ENCODE data around the gene MEP1A. TPM values are rescaled to one million over a fixed set of nuclear protein-coding genes. Genes with fewer than 3 reads are reported as not detected.
A peak's percentile ranks its signal among the peaks of the same experiment; 100 is the strongest.
"Not testable (repeated sequence)": the region's sequence is repeated elsewhere in the genome, so short reads cannot be mapped to it uniquely, and the experiment has no call there.

Gene MEP1A
- total RNA-seq, 1 donor from 2014 or later, result not detected

DNA sequence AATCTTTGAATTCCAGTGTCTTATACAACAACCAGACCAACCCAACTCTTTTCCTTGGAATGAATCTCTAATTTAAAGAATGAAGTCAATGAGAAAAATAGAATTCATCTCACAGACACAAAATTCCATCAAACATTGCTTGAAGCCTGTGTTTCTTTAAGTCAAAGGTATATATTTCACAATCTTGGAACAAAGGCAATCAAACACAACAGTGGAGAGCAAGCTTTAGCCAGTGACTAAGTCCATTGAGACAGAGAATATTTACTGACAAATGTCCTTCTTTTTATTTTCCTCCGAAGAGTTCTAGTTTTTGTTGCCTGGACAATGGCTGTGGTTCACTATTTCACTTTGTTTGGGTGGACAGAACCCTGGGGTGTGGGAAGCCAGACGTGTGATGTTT lies 35.8 kb downstream of the MEP1A start:
- DNase-seq (ENCODE audit: low read depth in 2 of 2), result no peak

- DNase-seq (ENCODE audit: low read depth in 2 of 2), result no peak
Observed at GRCh38 chr6:46832816-46833215, 39.6 kb downstream of the MEP1A start.

- DNase-seq (ENCODE audit: low read depth in 2 of 2), result not testable (repeated sequence)
Observed at GRCh38 chr6:46834257-46834916, 41.2 kb downstream of the MEP1A start.

GRCh38 chr6:46834991-46835390 lies 41.8 kb downstream of the MEP1A start:
- DNase-seq (ENCODE audit: low read depth in 2 of 2), result not testable (repeated sequence)

DNA sequence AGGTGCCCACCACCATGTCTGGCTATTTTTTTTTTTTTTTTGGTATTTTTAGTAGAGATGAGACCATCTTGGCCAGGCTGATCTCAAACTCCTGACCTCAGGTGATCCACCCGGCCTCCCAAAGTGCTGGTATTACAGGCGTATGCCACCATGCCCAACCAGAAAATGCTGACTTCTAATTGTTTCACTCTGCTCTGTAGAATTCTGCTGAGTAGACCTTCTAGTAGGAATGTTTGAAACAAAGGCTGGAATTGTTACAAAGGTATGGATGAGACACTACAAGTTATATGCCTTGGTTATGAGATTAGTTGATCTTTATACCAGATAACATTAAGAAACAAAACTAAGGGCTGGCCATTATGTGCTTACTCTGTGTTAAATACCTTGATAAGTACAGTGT lies 44.8 kb downstream of the MEP1A start:
- no peak for DNase-seq (ENCODE audit: low read depth in 2 of 2)

GRCh38 chr6:46842252-46842846 lies 49.2 kb downstream of the MEP1A start:
- not testable (repeated sequence) for DNase-seq (ENCODE audit: low read depth in 2 of 2)

DNA sequence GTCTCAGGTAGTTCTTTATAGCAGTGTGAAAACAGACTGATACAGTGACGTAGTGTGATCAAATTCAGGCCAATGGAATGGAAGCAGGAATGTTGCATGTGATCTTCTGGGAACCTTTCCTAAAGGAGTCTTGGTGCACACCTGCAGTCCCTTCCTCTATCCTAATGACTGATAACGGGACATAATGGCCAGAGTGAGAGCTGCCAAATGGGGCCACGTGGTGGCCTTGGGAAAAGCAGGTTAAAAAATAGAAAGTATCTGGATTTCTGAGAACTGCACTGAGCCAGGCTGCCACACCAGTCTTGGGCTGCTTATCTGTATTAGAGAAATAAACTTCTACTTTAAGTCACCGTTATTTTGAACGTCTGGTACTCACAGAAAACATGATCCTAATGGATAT lies 51.9 kb downstream of the MEP1A start:
- no peak for DNase-seq (ENCODE audit: low read depth in 2 of 2)

DNA sequence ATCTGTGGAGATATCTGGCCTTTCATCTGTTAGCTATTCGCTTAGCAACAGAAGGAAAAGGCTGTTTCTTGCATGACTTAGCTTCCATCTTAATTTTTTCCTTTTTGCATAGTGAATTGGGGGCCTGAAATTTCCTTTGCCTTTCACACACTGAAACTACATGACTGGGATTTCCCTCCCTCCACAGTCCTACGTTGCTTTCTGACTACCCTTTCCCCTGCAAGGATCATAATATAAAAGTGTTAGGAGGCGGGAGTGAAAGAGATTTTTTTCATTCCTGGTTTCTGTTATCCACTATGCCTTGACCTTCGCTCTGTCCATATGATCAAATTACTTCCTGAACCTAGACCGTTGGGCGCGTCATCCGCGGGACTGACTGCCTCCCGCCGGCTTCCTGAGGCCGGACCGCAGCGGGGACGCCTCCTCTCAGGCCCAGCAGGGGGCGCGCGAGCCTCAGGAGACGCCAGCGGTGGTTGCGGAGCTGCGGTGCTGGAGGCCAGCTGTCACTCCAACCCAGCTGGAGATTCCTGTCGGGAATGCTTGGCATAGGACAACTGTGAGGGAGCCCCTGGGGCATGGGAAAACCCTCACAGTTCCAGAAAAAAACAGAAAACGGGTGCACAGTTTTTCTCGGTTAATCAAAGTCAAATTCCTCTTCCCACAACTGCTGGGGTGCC lies 55.6 kb downstream of the MEP1A start:
- DNase-seq (ENCODE audit: low read depth in 2 of 2), result peak; percentile 89 to 90

- no peak for DNase-seq (ENCODE audit: low read depth in 2 of 2)
Observed at GRCh38 chr6:46849361-46849690, 56.1 kb downstream of the MEP1A start.

DNA sequence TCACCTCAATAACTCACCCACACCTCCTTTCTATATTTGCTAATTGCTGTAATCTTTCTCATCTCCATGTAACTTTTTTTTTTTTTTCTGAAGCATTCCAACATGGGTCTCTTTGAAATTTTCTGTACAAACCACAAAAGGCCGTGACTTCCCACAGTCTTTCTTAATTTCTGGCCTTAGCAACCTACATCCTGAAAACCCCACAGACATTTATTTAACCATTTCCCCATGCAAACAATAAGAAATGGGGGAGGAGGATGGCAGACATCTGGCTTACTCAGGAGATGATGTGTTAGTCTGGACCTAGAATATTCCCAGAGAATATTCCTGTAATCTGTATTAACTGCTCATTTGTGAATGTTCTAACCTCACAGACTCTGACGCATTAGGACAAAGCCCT lies 57.6 kb downstream of the MEP1A start:
- DNase-seq (ENCODE audit: low read depth in 2 of 2), result peak in 1 of 2 donors; percentile 87

DNA sequence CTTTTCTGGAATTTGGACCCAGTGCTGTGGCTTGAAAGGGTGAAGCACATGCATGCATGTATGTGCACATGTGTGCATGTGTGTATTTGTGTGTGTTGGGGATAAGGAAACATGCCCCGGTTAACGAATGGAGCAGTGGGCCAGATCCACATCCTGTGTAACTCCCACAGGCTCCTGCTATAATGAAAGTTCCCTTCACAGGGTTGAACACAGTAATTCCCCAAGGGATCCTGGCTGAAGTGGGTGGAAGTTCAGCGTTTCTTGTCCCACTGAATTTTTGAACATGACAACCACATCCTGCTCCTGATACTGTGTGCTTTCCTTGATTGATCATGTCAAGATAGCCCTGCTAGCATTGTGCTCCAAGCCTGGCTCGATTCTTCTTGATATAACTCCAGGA lies 58.4 kb downstream of the MEP1A start:
- not testable (repeated sequence) for DNase-seq (ENCODE audit: low read depth in 2 of 2)

- DNase-seq (ENCODE audit: low read depth in 2 of 2), result peak; percentile 25 to 45
Observed at GRCh38 chr6:46855966-46856365, 62.8 kb downstream of the MEP1A start.

GRCh38 chr6:46862381-46862780 lies 69.2 kb downstream of the MEP1A start:
- DNase-seq (ENCODE audit: low read depth in 2 of 2), result no peak

DNA sequence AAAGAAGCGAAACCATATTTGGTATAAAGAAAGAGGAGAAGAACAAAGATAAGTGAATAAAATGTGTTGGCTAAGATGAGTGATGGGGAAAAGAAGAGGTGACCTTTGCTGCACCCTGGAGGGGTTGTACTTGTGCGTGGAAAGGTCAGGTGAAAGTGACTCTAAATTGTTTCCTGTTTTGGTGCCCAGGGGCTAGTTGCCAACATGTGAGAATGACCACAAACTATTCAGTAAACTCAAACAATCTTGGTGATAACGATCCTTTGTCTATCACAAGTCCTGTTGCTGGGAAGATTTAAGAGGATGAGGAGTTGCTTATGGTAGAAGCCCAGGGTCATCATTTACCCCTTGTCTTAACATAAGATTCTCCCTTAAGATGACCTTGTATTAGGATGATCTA lies 70.6 kb downstream of the MEP1A start:
- DNase-seq (ENCODE audit: low read depth in 2 of 2), result no peak

GRCh38 chr6:46865221-46865620 lies 72.0 kb downstream of the MEP1A start:
- DNase-seq (ENCODE audit: low read depth in 2 of 2), result no peak

DNA sequence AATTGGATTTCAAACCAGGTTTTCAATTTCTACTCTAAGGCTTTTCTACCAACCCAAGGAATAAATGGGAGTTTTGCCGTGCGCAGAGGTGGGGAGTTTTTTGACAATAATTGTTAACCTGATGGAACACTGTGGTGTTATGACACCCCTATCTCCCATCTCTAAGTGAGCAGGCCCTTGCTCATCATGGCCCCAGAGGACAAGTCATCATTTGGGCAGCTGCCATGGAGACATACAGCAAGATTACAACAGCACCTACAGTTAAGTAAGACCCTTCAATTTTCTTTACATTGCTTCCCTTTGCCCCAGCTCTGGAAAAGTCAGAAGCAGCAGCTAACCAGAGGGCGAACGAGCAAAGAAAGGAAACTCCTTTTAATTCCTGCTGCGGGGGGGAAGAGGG lies 74.2 kb downstream of the MEP1A start:
- no peak for DNase-seq (ENCODE audit: low read depth in 2 of 2)

- peak; percentile 94 to 96 for DNase-seq (ENCODE audit: low read depth in 2 of 2)
Observed at GRCh38 chr6:46876126-46876525, 82.9 kb downstream of the MEP1A start.

DNA sequence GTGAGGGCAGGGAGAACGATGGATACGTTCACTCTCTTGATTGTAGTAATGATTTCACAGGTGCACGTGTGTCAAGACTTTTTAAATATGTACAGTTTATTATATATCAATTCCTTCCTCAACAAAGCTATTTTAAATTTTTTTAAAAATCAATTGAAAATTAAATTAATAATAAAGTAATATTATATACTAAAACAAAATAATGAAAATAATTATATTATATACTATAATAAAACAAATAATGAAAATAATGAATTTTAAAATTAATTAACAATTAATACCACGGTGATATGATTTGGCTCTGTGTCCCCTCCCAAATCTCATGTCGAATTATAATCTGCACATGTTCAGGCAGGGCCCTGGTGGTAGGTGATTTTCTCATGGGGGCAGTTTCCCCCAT lies 85.8 kb downstream of the MEP1A start:
- DNase-seq (ENCODE audit: low read depth in 2 of 2), result no peak

- no peak for DNase-seq (ENCODE audit: low read depth in 2 of 2)
Observed at GRCh38 chr6:46882645-46883044, 89.5 kb downstream of the MEP1A start.

DNA sequence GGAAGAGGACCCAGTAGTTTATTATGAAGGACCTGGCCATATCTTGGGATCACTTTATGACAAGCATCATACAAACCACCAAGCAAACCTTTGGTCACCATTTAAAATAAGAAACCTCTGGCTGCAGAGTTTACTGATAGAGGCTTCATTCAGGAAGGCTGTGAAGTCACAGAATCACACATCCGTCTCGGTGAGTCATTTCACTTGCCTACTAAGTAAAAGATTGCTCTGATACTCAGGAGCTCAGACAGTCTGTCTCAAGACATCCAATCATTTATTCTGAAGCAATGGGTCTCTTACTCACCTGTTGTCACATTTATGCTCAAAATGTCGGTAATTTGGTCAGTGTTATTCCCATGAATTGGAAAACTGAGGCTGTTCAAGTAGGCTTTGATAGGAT lies 94.8 kb downstream of the MEP1A start:
- peak in 1 of 2 donors; percentile 86 for DNase-seq (ENCODE audit: low read depth in 2 of 2)

GRCh38 chr6:46888578-46888977 lies 95.4 kb downstream of the MEP1A start:
- peak in 1 of 2 donors; percentile 65 for DNase-seq (ENCODE audit: low read depth in 2 of 2)

All from lung microvascular endothelial cell (primary cell).